Right atrium auricular region (tissue), 2 donors: ENCODE results near the gene LRRC28. TPM values are rescaled to one million over a fixed set of nuclear protein-coding genes. Genes with fewer than 3 reads are reported as not detected.
"Not testable (repeated sequence)": the region's sequence is repeated elsewhere in the genome, so short reads cannot be mapped to it uniquely, and the experiment has no call there.

Experiments
- DNase-seq: peaks from one replicate; pipeline ENCODE4 v3.0.0-alpha.2; 2019; ENCODE audit warnings: low spot score
- H3K27ac ChIP-seq, 2 donors: fragments of 200-600 bp; sonication (generic); 1 replicate in 1 of 2; 2 replicates in 1 of 2; pipeline ENCODE4 v1.5.1; 2016 to 2019
- H3K27me3 ChIP-seq, 2 donors: fragments of 200-600 bp; sonication (generic); one replicate each; pipeline versions ENCODE4 v1.5.1 to v1.6.0; 2017 to 2019
- H3K36me3 ChIP-seq: fragments of 200-600 bp; sonication (generic); one replicate; pipeline ENCODE4 v1.5.1; 2016
- H3K4me1 ChIP-seq, 2 donors: fragments of 200-600 bp; sonication (generic); one replicate each; pipeline versions ENCODE4 v1.5.1 to v1.6.0; 2017 to 2019
- H3K4me3 ChIP-seq, 2 donors: fragments of 200-600 bp; sonication (generic); 1 replicate in 1 of 2; 2 replicates in 1 of 2; pipeline ENCODE4 v1.5.1; 2017 to 2019; ENCODE audit warnings: mild to moderate bottlenecking in 1 of 2, moderate library complexity in 1 of 2
- H3K9me3 ChIP-seq, 2 donors: fragments of 200-600 bp; sonication (generic); one replicate each; pipeline ENCODE4 v1.5.1; 2019
- total RNA-seq, 2 donors: library from RNA; depleted of rRNA; stranded (reverse); fragments of >200 nt; gene quantifications; one replicate each; pipeline ENCODE4 v1.1.0, GENCODE V29; 2016
- TF ChIP-seq, protein P1 (sequence below), 2 donors: fragments of 200-600 bp; sonication (generic); IDR thresholded peaks; one replicate each; pipeline ENCODE4 v1.5.1; 2019; ENCODE audit warnings: antibody characterized with exemption in 2 of 2

The LRRC28 gene
- total RNA-seq, 2 donors from 2014 or later: 29.8 to 34.5 TPM

DNA sequence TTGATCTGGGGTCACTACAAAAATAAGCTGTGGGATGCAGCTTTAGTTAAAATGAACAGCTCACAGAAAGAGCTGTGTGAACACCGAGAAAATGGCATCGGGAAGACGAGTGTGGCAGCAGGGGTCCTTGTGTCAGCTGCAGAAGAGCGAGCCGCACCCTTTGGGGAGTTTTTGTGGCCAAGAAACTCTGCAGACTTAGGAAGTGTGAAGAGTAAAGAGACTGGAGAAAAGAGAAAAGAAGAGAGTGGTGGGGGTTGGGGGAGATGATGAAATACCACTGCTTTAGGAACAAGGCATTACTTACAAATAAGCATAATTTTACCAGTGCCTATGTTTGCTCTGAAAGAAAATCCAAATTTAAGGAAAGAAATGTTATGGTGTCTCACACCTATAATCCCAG is 147.8 kb downstream of the LRRC28 start:
- no peak for DNase-seq
- H3K27ac ChIP-seq: no peak overlapping the region
- TF ChIP-seq, protein P1, sequence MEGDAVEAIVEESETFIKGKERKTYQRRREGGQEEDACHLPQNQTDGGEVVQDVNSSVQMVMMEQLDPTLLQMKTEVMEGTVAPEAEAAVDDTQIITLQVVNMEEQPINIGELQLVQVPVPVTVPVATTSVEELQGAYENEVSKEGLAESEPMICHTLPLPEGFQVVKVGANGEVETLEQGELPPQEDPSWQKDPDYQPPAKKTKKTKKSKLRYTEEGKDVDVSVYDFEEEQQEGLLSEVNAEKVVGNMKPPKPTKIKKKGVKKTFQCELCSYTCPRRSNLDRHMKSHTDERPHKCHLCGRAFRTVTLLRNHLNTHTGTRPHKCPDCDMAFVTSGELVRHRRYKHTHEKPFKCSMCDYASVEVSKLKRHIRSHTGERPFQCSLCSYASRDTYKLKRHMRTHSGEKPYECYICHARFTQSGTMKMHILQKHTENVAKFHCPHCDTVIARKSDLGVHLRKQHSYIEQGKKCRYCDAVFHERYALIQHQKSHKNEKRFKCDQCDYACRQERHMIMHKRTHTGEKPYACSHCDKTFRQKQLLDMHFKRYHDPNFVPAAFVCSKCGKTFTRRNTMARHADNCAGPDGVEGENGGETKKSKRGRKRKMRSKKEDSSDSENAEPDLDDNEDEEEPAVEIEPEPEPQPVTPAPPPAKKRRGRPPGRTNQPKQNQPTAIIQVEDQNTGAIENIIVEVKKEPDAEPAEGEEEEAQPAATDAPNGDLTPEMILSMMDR (IDR thresholded peaks at IDR 0.05): no peak
- no peaks in the 10 kb centered on the region for H3K27me3 ChIP-seq
- H3K36me3 ChIP-seq: no peaks in the 10 kb centered on the region
- no peak overlapping the region for H3K4me3 ChIP-seq
- peaks cover 0 to 15% of the 10 kb centered on the region in 2 donors for H3K4me1 ChIP-seq
- H3K9me3 ChIP-seq: peaks cover 0 to under 1% of the 10 kb centered on the region in 2 donors

DNA sequence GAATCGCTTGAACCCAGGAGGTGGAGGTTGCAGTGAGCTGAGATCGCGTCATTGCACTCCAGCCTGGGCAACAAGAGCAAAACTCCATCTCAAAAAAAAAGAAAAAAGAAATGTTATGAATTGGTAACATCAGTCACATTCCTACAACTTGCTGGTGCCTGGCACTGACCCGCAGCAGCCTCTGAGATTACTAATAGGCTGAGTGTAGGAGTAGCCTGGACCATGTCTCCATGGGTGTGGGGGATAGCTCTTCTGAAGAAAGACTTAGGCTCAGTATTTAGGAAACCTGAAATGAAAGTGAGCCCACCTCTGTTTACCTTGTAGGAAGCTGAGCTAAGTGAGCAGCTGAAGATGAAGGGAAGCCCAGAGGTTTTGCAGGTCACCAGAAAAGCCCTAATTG is 148.3 kb downstream of the LRRC28 start:
- H3K36me3 ChIP-seq: no peaks in the 10 kb centered on the region
- H3K27ac ChIP-seq: no peak overlapping the region
- H3K4me3 ChIP-seq: no peak overlapping the region
- no peaks in the 10 kb centered on the region for H3K27me3 ChIP-seq
- DNase-seq: no peak
- TF ChIP-seq, protein P1 (IDR thresholded peaks at IDR 0.05): no peak
- peaks cover 0 to 15% of the 10 kb centered on the region in 2 donors for H3K4me1 ChIP-seq
- no peaks in the 10 kb centered on the region for H3K9me3 ChIP-seq

DNA sequence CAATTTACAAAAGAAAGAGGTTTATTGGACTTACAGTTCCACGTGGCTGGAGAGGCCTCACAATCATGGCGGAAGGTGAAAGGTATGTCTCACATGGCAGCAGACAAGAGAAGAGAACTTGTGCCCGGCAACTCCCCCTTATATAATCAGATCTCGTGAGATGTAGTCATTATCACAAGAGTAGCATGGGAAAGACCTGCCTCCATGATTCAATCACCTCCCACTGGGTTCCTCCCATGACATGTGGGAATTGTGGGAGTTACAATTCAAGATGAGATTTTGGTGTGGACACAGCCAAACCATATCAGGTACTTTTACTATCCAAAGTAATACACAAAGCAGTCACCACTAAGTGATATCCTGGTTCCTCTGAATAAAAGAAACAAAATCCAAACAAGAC is 149.9 kb downstream of the LRRC28 start:
- peaks cover 0 to 15% of the 10 kb centered on the region in 2 donors for H3K4me1 ChIP-seq
- H3K27ac ChIP-seq: peak overlapping the region in 1 of 2 donors; percentile 55
- not testable (repeated sequence) for H3K4me3 ChIP-seq

DNA sequence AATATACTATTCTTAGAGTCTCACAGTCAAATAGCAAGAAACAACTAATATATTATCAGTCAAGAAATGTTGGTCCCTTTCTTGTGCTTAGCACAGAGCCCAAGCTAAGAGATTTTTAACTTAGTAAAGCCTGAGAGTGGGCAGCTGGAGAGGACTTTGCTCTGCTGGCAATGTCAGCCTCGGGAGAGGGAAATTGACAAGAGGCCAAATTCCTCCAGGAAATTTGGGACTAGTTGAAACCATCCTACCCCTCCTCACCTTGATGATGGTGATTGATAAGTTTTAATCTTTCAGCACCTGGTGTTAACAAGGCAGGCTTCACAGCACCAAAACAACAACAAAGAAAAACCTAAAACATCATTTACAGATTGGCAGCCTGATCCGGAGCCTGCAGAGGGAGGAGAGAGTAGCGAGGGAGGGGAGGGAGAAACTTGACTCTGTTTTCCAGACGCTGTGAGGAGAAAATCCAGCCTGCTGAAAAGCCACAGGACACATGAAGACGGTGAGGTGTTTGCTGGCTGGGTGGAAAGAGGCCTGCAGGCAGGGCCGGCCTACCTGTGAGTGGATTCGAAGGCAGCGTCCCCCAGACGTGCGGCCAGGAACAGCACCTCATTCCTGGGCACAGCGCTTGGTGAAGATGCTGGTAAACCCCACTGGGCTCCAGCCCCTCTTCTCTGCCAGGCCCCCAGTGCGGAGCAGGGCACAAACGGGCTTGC is 150.9 kb downstream of the LRRC28 start:
- no peak for DNase-seq
- H3K4me3 ChIP-seq: no peak overlapping the region

More for the DNA sequence above, 149.9 kb downstream of the LRRC28 start:
- not testable (repeated sequence) for H3K27me3 ChIP-seq, DNase-seq, H3K9me3 ChIP-seq, H3K36me3 ChIP-seq

DNA sequence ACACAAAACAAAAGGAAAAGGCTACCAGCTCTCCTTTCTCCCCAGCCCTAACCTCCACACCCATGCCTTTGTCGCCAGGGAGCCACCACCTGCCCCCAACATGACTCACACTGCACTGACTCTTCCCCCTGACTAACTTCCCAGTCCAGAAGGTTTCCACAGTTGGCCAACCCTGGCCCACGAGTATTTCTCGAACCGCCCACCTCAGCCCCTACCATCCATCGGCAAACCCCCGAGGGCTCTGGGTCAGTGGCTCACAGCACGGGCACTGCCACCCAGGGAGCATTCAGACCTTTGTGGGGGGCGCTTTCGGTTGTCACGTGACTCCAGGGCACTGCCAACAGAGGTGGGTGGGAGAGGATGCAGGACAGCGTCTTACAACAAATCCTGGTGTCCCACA is 152.3 kb downstream of the LRRC28 start:
- Histone ChIP-seq H3K4me1 (peaks cover 0 to 26% of the 10 kb centered on the region in 2 donors), H3K36me3 (no peaks in the 10 kb centered on the region), H3K4me3 (no peak overlapping the region), H3K27ac (no peak overlapping the region), H3K27me3 (no peaks in the 10 kb centered on the region), H3K9me3 (no peaks in the 10 kb centered on the region)
- TF ChIP-seq, protein P1 (IDR thresholded peaks at IDR 0.05): no peak
- no peak for DNase-seq

More for the DNA sequence above, 150.9 kb downstream of the LRRC28 start:
- H3K27me3 ChIP-seq: no peaks in the 10 kb centered on the region
- no peaks in the 10 kb centered on the region for H3K9me3 ChIP-seq
- no peaks in the 10 kb centered on the region for H3K36me3 ChIP-seq
- H3K27ac ChIP-seq: peak overlapping the region in 1 of 2 donors; percentile 55
- TF ChIP-seq, protein P1 (IDR thresholded peaks at IDR 0.05): no peak
- peaks cover 0 to 15% of the 10 kb centered on the region in 2 donors for H3K4me1 ChIP-seq

DNA sequence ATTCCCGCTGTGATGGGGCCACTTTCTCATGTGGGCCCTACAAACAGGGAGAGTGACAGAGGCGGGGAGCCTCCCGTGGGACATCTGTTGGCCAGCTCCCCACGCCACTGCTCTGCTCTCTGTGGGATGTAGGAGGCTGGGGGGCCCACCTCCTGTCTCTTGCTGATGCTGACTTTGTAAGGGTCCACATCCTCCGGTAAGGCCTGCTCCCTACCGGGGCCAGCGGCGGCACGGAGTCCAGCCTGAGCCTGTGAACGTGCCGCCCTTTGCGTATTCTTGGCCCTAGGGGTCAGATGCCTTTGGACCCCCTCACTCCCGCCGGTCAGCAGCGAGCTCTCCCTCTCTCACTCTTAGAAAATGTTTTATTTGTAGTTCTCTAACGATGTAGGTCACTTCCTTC is 153.2 kb downstream of the LRRC28 start:
- no peaks in the 10 kb centered on the region for H3K9me3 ChIP-seq
- no peak overlapping the region for H3K4me3 ChIP-seq
- no peak overlapping the region for H3K27ac ChIP-seq
- H3K4me1 ChIP-seq: peaks cover 0 to 35% of the 10 kb centered on the region in 2 donors
- DNase-seq: no peak
- H3K36me3 ChIP-seq: no peaks in the 10 kb centered on the region
- no peaks in the 10 kb centered on the region for H3K27me3 ChIP-seq
- TF ChIP-seq, protein P1 (IDR thresholded peaks at IDR 0.05): no peak
